OCI-LY1 (cell line): ENCODE data around the gene PBRM1.

Experiments used
- H2AFZ ChIP-seq: fragments of 200-600 bp; sonication (generic), shearing (Covaris generic); 2 replicates; pipeline ENCODE4 v1.6.0; 2014; ENCODE audit warnings: antibody characterized with exemption, mild to moderate bottlenecking, low read length
- H3F3A ChIP-seq: fragments of 200-600 bp; sonication (generic), shearing (Covaris generic); 2 replicates; pipeline ENCODE4 v1.6.0; 2014; ENCODE audit warnings: mild to moderate bottlenecking, antibody characterized with exemption, low read length, moderate library complexity; ENCODE audit not compliant: insufficient read depth
- H3K27ac ChIP-seq: fragments of 200-600 bp; sonication (generic); 2 replicates; pipeline ENCODE4 v1.5.1; 2014; ENCODE audit warnings: low read length, mixed run types, mild to moderate bottlenecking, low read depth; ENCODE audit not compliant: poor library complexity, severe bottlenecking
- H3K27me3 ChIP-seq: fragments of 200-600 bp; sonication (generic); 2 replicates; pipeline ENCODE4 v1.6.0; 2014; ENCODE audit warnings: antibody characterized with exemption, mild to moderate bottlenecking, low read length, moderate library complexity; ENCODE audit not compliant: insufficient read depth
- H3K36me3 ChIP-seq: fragments of 200-600 bp; sonication (generic); 2 replicates; pipeline ENCODE4 v1.6.1; 2014; ENCODE audit warnings: mild to moderate bottlenecking, antibody characterized with exemption, low read length, moderate library complexity, mixed read lengths; ENCODE audit not compliant: insufficient read depth
- H3K4me1 ChIP-seq: fragments of 200-600 bp; sonication (generic); 2 replicates; pipeline ENCODE4 v1.5.1; 2014; ENCODE audit warnings: mild to moderate bottlenecking, low read length, moderate library complexity; ENCODE audit not compliant: insufficient read depth, severe bottlenecking
- H3K4me2 ChIP-seq: fragments of 200-600 bp; sonication (generic), shearing (Covaris generic); 2 replicates; pipeline ENCODE4 v1.6.1; 2014; ENCODE audit warnings: low read length
- H3K4me3 ChIP-seq: fragments of 200-600 bp; sonication (generic); 2 replicates; pipeline ENCODE4 v1.5.1; 2014; ENCODE audit warnings: low read length, low read depth, mild to moderate bottlenecking, mixed read lengths; ENCODE audit not compliant: poor library complexity, severe bottlenecking
- H3K79me2 ChIP-seq: fragments of 200-600 bp; shearing (Covaris generic); 2 replicates; pipeline ENCODE4 v1.6.1; 2016; ENCODE audit warnings: mixed run types, low read length, mixed read lengths; ENCODE audit not compliant: insufficient read depth
- H3K9ac ChIP-seq: fragments of 200-600 bp; sonication (generic), shearing (Covaris generic); 2 replicates; pipeline ENCODE4 v1.6.1; 2014; ENCODE audit warnings: mild to moderate bottlenecking, low read length, mixed read lengths
- H3K9me2 ChIP-seq: fragments of 200-600 bp; sonication (generic), shearing (Covaris generic); 2 replicates; pipeline ENCODE4 v1.6.1; 2014; ENCODE audit warnings: low read depth, mild to moderate bottlenecking, low read length, mixed read lengths
- H3K9me3 ChIP-seq: fragments of 200-600 bp; shearing (Covaris generic); 2 replicates; pipeline ENCODE4 v1.6.1; 2014; ENCODE audit warnings: low read length, mixed read lengths
- H4K20me1 ChIP-seq: fragments of 200-600 bp; sonication (generic), shearing (Covaris generic); 2 replicates; pipeline ENCODE4 v1.6.0; 2016; ENCODE audit warnings: mild to moderate bottlenecking, low read length; ENCODE audit not compliant: insufficient read depth
- EZH2 ChIP-seq: fragments of 200-600 bp; sonication (generic), shearing (Covaris generic); IDR thresholded peaks from 2 replicates; pipeline ENCODE4 v1.8.0; 2017; ENCODE audit warnings: borderline replicate concordance, mixed run types, mild to moderate bottlenecking, antibody characterized with exemption, low read length, moderate library complexity, mixed read lengths
- TF ChIP-seq, protein P1 (sequence below): fragments of 200-600 bp; sonication (generic), shearing (Covaris generic); IDR thresholded peaks from 2 replicates; pipeline ENCODE4 v1.5.1; 2017; ENCODE audit warnings: mild to moderate bottlenecking, antibody characterized with exemption, low read length, moderate library complexity, mixed read lengths

PBRM1 gene

GRCh38 chr3:52539010-52539653, 146.6 kb downstream of the PBRM1 start:
- Histone ChIP-seq H3K9me3 (no peaks in the 10 kb centered on the region), H3K36me3 (peaks cover 23% of the 10 kb centered on the region; the same call in 1 of the 2 replicates), H4K20me1 (no peaks in the 10 kb centered on the region), H3K27me3 (no peaks in the 10 kb centered on the region), H3K79me2 (peaks cover 16% of the 10 kb centered on the region), H3K4me3 (no peak overlapping the region), H3K27ac (no peak overlapping the region), H3K4me1 (peaks cover 34% of the 10 kb centered on the region), H3K4me2 (no peak overlapping the region), H3K9ac (no peak overlapping the region), H3F3A (peaks cover 16% of the 10 kb centered on the region), H3K9me2 (no peaks in the 10 kb centered on the region), H2AFZ (no peak overlapping the region)
- TF ChIP-seq EZH2 = no peak
- TF ChIP-seq, protein P1, sequence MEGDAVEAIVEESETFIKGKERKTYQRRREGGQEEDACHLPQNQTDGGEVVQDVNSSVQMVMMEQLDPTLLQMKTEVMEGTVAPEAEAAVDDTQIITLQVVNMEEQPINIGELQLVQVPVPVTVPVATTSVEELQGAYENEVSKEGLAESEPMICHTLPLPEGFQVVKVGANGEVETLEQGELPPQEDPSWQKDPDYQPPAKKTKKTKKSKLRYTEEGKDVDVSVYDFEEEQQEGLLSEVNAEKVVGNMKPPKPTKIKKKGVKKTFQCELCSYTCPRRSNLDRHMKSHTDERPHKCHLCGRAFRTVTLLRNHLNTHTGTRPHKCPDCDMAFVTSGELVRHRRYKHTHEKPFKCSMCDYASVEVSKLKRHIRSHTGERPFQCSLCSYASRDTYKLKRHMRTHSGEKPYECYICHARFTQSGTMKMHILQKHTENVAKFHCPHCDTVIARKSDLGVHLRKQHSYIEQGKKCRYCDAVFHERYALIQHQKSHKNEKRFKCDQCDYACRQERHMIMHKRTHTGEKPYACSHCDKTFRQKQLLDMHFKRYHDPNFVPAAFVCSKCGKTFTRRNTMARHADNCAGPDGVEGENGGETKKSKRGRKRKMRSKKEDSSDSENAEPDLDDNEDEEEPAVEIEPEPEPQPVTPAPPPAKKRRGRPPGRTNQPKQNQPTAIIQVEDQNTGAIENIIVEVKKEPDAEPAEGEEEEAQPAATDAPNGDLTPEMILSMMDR = no peak

GRCh38 chr3:52537726-52538421, 147.8 kb downstream of the PBRM1 start:
- Histone ChIP-seq H3K27ac (no peak overlapping the region), H3F3A (peaks cover 16% of the 10 kb centered on the region), H3K27me3 (no peaks in the 10 kb centered on the region), H3K9me2 (no peaks in the 10 kb centered on the region), H3K4me2 (peak overlapping the region; percentile 98), H3K9me3 (no peaks in the 10 kb centered on the region), H3K79me2 (peaks cover 16% of the 10 kb centered on the region), H2AFZ (no peak overlapping the region), H3K36me3 (peaks cover 23% of the 10 kb centered on the region; the same call in 1 of the 2 replicates), H3K9ac (peak overlapping the region; percentile 99), H4K20me1 (no peaks in the 10 kb centered on the region), H3K4me1 (peaks cover 36% of the 10 kb centered on the region), H3K4me3 (peak overlapping the region; percentile 97)
- TF ChIP-seq, protein P1 = no peak
- TF ChIP-seq EZH2 = no peak

- no peaks in the 10 kb centered on the region for H3K9me3 ChIP-seq
- H2AFZ ChIP-seq = no peak overlapping the region
- H3K4me2 ChIP-seq = peak overlapping the region; percentile 98
- peaks cover 23% of the 10 kb centered on the region; the same call in 1 of the 2 replicates for H3K36me3 ChIP-seq
- peaks cover 16% of the 10 kb centered on the region for H3K79me2 ChIP-seq
- H3K9me2 ChIP-seq = no peaks in the 10 kb centered on the region
- H3F3A ChIP-seq = peaks cover 16% of the 10 kb centered on the region
- H3K27me3 ChIP-seq = no peaks in the 10 kb centered on the region
- no peaks in the 10 kb centered on the region for H4K20me1 ChIP-seq
- H3K9ac ChIP-seq = peak overlapping the region; percentile 99
- peak overlapping the region; percentile 49 for H3K27ac ChIP-seq
- H3K4me1 ChIP-seq = peaks cover 42% of the 10 kb centered on the region
- TF ChIP-seq, protein P1 = no peak
- no peak for TF ChIP-seq EZH2
- peak overlapping the region; percentile 97 for H3K4me3 ChIP-seq
These were observed 148.5 kb downstream of the PBRM1 start for GRCh38 chr3:52537165-52537620.
